Measurements from ENCODE around the gene COQ10A.

COQ10A gene

GRCh38 chr12:56300644-56301464 lies 34.1 kb downstream of the COQ10A start:
- DNase-seq (no peak), ATAC-seq (replicated peaks) (no peak)
- no peaks in the 10 kb centered on the region for H3K27me3 Mint-ChIP-seq
- H3K4me1 Mint-ChIP-seq = peaks cover 33 to 55% of the 10 kb centered on the region in 2 donors
- H3K27ac Mint-ChIP-seq = peak overlapping the region; percentile 99
- peaks cover 17 to 45% of the 10 kb centered on the region in 2 donors for H3K36me3 Mint-ChIP-seq
- H3K4me3 Mint-ChIP-seq = peak overlapping the region; percentile 96 to 99
- no peaks in the 10 kb centered on the region for H3K9me3 Mint-ChIP-seq

DNA sequence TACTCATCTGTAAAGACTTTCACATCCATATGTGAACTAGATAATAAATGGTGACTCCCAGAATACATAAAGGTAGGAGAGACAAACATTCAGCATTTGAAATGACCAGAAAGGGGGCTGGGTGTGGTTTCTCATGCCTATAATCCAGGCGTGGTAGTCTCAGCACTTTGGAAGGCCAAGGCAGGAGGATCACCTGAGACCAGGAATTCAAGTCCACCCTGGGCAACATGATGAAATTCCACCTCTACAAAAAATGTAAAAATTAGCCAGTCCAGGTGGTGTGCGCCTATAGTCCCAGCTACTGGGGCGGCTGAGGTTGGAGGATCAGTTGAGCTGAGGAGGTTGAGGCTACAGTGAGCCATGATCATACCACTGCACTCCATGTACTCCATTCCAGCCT lies 37.5 kb downstream of the COQ10A start:
- peaks cover 16 to 22% of the 10 kb centered on the region in 2 donors for H3K4me1 Mint-ChIP-seq
- H3K36me3 Mint-ChIP-seq = peaks cover 9 to 28% of the 10 kb centered on the region in 2 donors
- H3K9me3 Mint-ChIP-seq = no peaks in the 10 kb centered on the region
- DNase-seq (no peak), ATAC-seq (replicated peaks) (no peak)
- H3K27ac Mint-ChIP-seq = no peak overlapping the region
- H3K4me3 Mint-ChIP-seq = no peak overlapping the region
- no peaks in the 10 kb centered on the region for H3K27me3 Mint-ChIP-seq

- DNase-seq (no peak), ATAC-seq (replicated peaks) (no peak)
- Mint-ChIP-seq H3K36me3 (peaks cover 12 to 28% of the 10 kb centered on the region in 2 donors), H3K4me1 (peaks cover 14 to 21% of the 10 kb centered on the region in 2 donors), H3K27me3 (no peaks in the 10 kb centered on the region), H3K27ac (no peak overlapping the region), H3K9me3 (no peaks in the 10 kb centered on the region), H3K4me3 (no peak overlapping the region)
Measured at GRCh38 chr12:56304872-56305590, 38.3 kb downstream of the COQ10A start.

DNA sequence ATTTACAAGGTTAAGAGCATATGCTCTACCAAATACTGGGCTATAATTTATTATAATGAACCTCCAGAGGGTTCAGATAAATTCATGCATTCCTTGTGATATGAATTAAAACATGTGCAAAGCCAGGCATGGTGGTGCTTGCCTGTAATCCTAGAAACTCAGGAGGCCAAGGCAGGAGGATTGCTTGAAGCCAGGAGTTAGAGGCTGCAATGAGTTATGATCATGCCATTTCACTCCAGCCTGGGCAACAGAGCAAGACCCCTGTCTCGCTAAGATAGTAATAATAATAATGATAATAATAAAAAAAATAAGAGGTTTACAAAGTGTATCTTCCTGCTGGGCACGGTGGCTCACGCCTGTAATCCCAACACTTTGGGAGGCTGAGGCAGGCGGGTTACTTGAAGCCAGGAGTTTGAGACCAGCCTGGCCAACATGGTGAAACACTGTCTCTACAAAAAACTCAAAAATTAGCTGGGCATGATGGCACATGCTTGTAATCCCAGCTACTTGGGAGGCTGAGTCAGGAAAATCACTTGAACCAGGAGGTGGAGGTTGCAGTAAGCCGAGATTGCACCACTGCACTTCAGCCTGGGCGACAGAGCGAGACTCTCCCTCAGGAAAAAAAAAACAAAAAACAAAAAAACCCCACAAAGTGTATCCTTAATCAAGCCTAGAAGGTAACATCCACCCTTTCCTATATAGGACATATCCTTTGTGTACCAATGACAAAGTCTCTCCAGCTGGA lies 40.7 kb downstream of the COQ10A start:
- no peak for ATAC-seq (replicated peaks)

GRCh38 chr12:56308714-56309113 lies 42.0 kb downstream of the COQ10A start:
- DNase-seq = no peak
- H3K27me3 Mint-ChIP-seq = no peaks in the 10 kb centered on the region
- no peaks in the 10 kb centered on the region for H3K4me1 Mint-ChIP-seq
- H3K36me3 Mint-ChIP-seq = peaks cover 19 to 26% of the 10 kb centered on the region in 2 donors
- ATAC-seq (replicated peaks) = no peak
- H3K9me3 Mint-ChIP-seq = no peaks in the 10 kb centered on the region
- no peak overlapping the region for H3K27ac Mint-ChIP-seq
- H3K4me3 Mint-ChIP-seq = no peak overlapping the region

More for the DNA sequence above, 40.7 kb downstream of the COQ10A start:
- Mint-ChIP-seq H3K36me3 (peaks cover 19 to 26% of the 10 kb centered on the region in 2 donors), H3K9me3 (no peaks in the 10 kb centered on the region), H3K27ac (no peak overlapping the region), H3K27me3 (no peaks in the 10 kb centered on the region), H3K4me1 (peaks cover 0 to 1% of the 10 kb centered on the region in 2 donors), H3K4me3 (no peak overlapping the region)
- DNase-seq = no peak

GRCh38 chr12:56311003-56311402 lies 44.3 kb downstream of the COQ10A start:
- no peaks in the 10 kb centered on the region for H3K9me3 Mint-ChIP-seq
- H3K36me3 Mint-ChIP-seq = peaks cover 15 to 24% of the 10 kb centered on the region in 2 donors
- DNase-seq = no peak

DNA sequence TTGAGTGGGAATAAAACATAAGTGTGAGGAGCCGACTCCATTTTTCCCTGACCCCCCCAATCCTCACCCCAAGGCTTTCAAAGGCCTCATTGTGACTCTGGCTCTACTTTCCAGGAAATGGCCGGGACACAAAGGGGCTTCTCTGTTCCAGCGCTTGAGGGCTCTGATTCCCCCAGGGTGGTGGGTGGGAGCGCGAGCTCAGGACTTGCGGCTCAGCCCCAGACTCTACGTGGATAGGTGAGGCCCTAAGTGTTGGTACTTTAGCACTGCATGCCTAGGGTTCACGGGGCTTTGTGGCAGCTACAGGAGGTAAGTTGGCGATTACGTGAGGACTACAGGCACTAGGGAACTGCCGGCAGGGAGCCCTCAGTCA lies 48.5 kb downstream of the COQ10A start:
- H3K4me1 Mint-ChIP-seq = peaks cover 6 to 25% of the 10 kb centered on the region in 2 donors
- no peaks in the 10 kb centered on the region for H3K9me3 Mint-ChIP-seq
- H3K4me3 Mint-ChIP-seq = peak overlapping the region; percentile 99 to 100
- H3K27ac Mint-ChIP-seq = peak overlapping the region; percentile 100
- no peak for DNase-seq
- no peaks in the 10 kb centered on the region for H3K27me3 Mint-ChIP-seq
- peaks cover 20 to 26% of the 10 kb centered on the region in 2 donors for H3K36me3 Mint-ChIP-seq
- peak; percentile 1 to 5 for ATAC-seq (replicated peaks)

More at GRCh38 chr12:56311003-56311402, 44.3 kb downstream of the COQ10A start:
- H3K4me3 Mint-ChIP-seq = no peak overlapping the region
- no peak for ATAC-seq (replicated peaks)
- peaks cover 2 to 21% of the 10 kb centered on the region in 2 donors for H3K4me1 Mint-ChIP-seq
- H3K27me3 Mint-ChIP-seq = no peaks in the 10 kb centered on the region
- peak overlapping the region; percentile 47 for H3K27ac Mint-ChIP-seq

- Mint-ChIP-seq H3K27me3 (no peaks in the 10 kb centered on the region), H3K27ac (peak within 1 kb of the TSS; percentile 100), H3K4me3 (peak within 1 kb of the TSS; percentile 99 to 100), H3K36me3 (peaks cover 20 to 22% of the 10 kb centered on the region in 2 donors), H3K4me1 (peaks cover 6 to 25% of the 10 kb centered on the region in 2 donors), H3K9me3 (no peaks in the 10 kb centered on the region)
- peak; percentile 91 to 92 for ATAC-seq (replicated peaks)
- DNase-seq = peak; percentile 96
Measured at GRCh38 chr12:56315622-56316473, 49.1 kb downstream of the COQ10A start, which contains the start of gene CNPY2. CNPY2 (minus strand) TSS chr12:56315988; CDS start chr12:56315217, 771 bp downstream.

DNA sequence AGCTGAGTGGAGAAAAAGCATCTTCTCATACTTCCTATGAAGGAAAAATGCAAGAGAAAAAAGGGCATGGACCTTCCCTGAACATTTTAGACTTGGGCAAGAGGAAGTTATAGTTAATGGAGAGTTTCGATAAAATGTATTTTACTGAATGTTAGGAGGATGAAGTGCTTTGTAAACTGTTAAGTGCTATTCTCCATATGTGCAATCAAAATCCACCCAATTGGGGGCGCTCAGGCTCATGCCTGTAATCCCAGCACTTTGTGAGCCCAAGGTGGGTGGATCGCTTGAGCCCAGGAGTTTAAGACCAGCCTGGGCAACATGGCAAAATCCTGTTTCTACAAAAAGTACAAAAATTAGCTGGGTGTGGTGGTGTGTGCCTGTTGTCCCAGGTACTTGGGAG lies 50.9 kb downstream of the COQ10A start:
- no peak for DNase-seq
- Mint-ChIP-seq H3K4me1 (peaks cover 6 to 25% of the 10 kb centered on the region in 2 donors), H3K36me3 (peaks cover 15 to 16% of the 10 kb centered on the region in 2 donors), H3K27ac (no peak overlapping the region), H3K27me3 (no peaks in the 10 kb centered on the region), H3K9me3 (no peaks in the 10 kb centered on the region), H3K4me3 (no peak overlapping the region)
- ATAC-seq (replicated peaks) = no peak
